Measurements from ENCODE around the gene TFCP2. TPM values are rescaled to one million over a fixed set of nuclear protein-coding genes. Genes with fewer than 3 reads are reported as not detected.

TFCP2 gene
- total RNA-seq, 1 donor from 2014 or later = 9.2 TPM

DNA sequence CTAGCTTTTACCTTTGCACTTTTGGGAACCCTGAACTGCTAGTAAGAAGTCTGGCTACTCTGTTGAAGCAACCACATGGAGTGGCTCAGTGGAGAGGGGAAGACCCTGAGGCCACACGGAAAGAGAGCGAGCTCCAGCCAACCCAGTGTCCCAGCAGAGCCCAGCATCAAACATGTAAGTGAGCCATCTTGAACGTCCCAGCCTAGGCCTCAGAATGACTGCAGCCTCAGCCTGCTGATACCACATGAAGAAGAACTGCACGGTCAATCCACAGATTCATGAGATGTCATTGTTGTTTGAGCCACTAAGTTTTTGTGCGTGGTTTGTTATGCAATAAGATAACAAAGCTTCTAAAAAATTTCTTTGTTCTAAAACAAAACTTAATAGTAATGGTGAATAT is 40.2 kb downstream of the TFCP2 start:
- no peak for DNase-seq (ENCODE audit: low read depth)
- TF ChIP-seq, protein P1, sequence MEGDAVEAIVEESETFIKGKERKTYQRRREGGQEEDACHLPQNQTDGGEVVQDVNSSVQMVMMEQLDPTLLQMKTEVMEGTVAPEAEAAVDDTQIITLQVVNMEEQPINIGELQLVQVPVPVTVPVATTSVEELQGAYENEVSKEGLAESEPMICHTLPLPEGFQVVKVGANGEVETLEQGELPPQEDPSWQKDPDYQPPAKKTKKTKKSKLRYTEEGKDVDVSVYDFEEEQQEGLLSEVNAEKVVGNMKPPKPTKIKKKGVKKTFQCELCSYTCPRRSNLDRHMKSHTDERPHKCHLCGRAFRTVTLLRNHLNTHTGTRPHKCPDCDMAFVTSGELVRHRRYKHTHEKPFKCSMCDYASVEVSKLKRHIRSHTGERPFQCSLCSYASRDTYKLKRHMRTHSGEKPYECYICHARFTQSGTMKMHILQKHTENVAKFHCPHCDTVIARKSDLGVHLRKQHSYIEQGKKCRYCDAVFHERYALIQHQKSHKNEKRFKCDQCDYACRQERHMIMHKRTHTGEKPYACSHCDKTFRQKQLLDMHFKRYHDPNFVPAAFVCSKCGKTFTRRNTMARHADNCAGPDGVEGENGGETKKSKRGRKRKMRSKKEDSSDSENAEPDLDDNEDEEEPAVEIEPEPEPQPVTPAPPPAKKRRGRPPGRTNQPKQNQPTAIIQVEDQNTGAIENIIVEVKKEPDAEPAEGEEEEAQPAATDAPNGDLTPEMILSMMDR (conservative IDR thresholded peaks at IDR 0.05; ENCODE audit: low read depth, low read length) = no peak
- H3K4me3 ChIP-seq (ENCODE audit: low read depth, low read length) = no peak overlapping the region

DNA sequence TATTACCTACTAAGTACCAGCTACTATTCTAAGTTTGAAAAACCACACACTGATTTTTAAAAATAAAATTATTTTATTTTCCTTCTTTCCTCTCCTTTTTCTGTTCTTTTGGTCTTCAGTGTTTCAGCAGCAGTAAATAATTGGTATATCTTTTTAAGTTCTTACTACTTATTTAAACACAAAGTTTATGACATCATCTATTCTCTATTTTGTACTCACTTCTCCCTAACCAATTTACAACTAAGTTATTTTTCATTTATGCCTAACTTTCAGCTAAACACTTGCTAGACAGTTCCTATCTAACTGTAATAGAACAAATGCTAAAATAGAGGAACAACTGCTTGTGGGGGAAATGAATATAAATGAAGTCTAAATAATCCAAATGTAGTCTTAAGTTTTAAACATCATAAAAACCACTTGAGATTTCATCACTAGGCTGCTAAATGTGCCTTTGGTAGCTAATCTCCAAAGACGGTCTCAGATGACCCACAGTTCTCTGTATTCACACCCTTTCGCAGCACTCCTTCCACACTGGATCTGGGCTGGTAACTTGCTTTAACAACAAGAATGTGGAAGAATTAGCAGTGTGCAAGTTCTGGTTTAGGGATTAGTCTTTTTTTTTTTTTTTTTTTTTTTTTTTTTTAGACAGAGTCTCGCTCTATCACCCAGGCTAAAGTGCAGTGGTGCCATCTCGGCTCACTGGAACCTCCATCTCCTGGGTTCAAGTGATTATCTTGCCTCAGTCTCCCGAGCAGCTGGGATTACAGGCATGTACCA is 41.0 kb downstream of the TFCP2 start:
- DNase-seq (ENCODE audit: low read depth) = no peak
- H3K4me3 ChIP-seq (ENCODE audit: low read depth, low read length) = no peak overlapping the region
- TF ChIP-seq, protein P1 (conservative IDR thresholded peaks at IDR 0.05; ENCODE audit: low read depth, low read length) = no peak

DNA sequence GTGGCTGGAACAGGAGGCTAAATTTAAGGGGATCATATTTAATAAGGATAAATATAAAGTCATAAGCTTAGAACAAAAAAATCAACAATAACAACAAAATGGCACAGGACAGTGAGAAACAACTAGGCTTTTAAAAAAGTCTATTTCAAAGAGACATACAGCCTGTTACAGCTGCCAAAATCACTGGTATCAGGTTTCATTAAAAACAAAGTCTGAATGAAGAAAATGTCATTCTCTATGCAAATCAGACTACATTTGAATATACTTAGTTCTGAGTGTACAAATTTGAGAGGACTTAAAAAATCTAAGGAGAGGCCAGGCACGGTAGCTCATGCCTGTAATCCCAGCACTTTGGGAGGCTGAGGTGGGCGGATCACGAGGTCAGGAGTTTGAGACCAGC is 44.0 kb downstream of the TFCP2 start:
- no peak overlapping the region for H3K4me3 ChIP-seq (ENCODE audit: low read depth, low read length)
- TF ChIP-seq, protein P1 (conservative IDR thresholded peaks at IDR 0.05; ENCODE audit: low read depth, low read length) = no peak
- no peak for DNase-seq (ENCODE audit: low read depth)

DNA sequence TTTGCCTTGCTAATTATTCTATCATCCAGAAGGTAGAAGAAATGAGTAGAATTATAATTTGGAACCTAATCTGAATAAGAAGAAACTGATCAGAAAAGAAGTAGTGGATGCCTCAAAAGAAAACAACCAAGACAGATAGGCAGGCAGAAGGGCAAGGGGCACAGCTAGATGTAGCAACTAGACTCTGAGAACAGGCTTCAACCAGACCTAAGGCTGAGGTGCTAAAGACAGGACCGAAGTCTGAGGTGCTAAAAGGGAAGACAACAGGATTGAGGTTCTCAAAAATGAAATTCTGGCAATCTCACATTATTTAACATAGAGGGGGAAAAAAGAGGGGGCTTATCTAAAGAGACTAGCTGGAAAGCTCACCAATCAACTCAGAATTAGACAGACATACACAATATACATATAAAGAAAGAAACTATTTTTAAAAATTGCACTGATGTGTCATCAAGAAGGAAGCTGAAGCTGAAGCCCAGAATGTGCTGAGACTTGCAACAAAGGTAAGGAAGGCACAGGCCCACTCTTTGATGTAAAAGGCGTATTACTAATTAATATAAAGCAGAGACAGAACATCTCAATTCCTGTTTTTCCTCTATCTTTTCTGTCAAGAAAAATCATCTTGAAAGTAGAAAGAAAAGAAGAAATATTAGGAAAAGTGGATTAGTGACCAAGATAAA is 45.7 kb downstream of the TFCP2 start:
- TF ChIP-seq, protein P1 (conservative IDR thresholded peaks at IDR 0.05; ENCODE audit: low read depth, low read length) = no peak
- no peak for DNase-seq (ENCODE audit: low read depth)
- H3K4me3 ChIP-seq (ENCODE audit: low read depth, low read length) = no peak overlapping the region

DNA sequence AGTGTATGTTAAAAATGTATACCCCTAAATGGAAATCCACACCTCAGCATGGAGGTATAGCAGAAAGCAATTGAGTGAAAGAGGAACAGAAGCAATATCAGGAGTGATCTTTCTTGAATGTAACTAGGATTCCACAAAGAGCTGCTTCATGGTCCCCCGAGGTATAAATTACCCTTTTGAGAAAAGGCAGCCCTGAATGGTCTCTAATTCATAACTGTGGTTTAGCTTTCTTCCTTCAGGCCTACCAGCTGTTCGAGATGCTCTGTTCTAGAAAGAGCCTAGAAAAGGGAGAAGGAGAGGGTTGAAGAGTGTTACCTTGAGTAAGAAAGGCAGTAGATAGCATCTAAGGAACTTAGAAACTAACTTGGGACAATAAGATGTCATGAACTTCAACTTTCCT is 46.6 kb downstream of the TFCP2 start:
- H3K4me3 ChIP-seq (ENCODE audit: low read depth, low read length) = no peak overlapping the region
- TF ChIP-seq, protein P1 (conservative IDR thresholded peaks at IDR 0.05; ENCODE audit: low read depth, low read length) = no peak
- DNase-seq (ENCODE audit: low read depth) = no peak

DNA sequence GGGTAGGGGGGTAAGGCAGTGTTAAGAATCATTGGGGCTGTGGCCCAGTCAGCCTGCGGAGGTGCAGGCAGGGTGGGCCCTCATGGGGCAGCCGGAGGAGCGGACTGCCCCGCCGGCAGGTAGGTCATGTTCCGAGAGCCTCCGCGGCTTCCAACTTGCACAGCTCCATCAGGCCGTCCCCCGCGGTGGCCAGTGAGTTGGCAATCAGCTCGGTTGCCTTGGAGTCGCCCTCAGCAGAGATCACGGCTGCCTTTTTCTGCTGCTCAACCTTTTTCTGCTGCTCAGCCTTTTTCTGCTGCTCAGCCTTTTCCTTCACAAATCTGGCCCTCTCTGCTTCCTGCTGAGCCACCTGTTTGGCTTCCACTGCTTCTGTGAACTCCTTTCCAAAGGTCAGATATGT is 48.4 kb downstream of the TFCP2 start:
- TF ChIP-seq, protein P1 (conservative IDR thresholded peaks at IDR 0.05; ENCODE audit: low read depth, low read length) = no peak
- DNase-seq (ENCODE audit: low read depth) = no peak

More for the DNA sequence above, 48.4 kb downstream of the TFCP2 start:
- H3K4me3 ChIP-seq (ENCODE audit: low read depth, low read length) = no peak overlapping the region
